Measurements from ENCODE around the gene PTGDS. TPM values are rescaled to one million over a fixed set of nuclear protein-coding genes. Genes with fewer than 3 reads are reported as not detected.
A peak's percentile ranks its signal among the peaks of the same experiment; 100 is the strongest.

The PTGDS gene
- polyA plus RNA-seq (2012; ENCODE audit: low read depth, missing spikeins): not detected

DNA sequence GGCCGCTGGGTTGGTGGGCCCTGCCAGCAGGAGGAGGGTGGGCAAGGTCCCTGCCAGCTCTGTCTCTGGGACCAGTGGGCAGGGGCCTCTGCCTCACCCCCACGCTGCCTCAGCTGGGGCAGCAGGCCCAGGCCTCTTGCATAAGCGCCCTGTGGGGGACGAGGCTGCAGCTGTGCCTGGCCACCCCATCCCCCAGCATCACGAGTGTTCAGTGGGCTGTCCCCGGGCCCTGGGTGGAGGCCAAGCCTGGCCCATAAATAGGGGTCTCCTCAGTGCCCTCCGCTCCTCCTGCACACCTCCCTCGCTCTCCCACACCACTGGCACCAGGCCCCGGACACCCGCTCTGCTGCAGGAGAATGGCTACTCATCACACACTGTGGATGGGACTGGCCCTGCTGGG is at the start of gene PTGDS:
TSS of gene PTGDS (plus strand) at position 282 of the 400 bp plus-strand sequence. CDS start at position 357, 75 bp downstream.
- TF ChIP-seq POLR2A (IDR thresholded peaks at IDR 0.05; ENCODE audit: low read depth, low read length): no peak
- TF ChIP-seq POU2F2 (IDR thresholded peaks at IDR 0.05; ENCODE audit: low read depth, low read length): no peak
- no peak for TF ChIP-seq TAF1 (IDR thresholded peaks at IDR 0.05; ENCODE audit: low read depth, low read length)
- no peak for TF ChIP-seq POLR2AphosphoS5 (IDR thresholded peaks at IDR 0.05; ENCODE audit: low read depth, low read length)
- no peak for TF ChIP-seq SPI1 (IDR thresholded peaks at IDR 0.05; ENCODE audit: low read depth, low read length)
- no peak for TF ChIP-seq PAX5 (IDR thresholded peaks at IDR 0.05; ENCODE audit: insufficient read depth, low read length, severe bottlenecking)
- no peak for DNase-seq (ENCODE audit: insufficient read length, low spot score)
- no peak for FAIRE-seq

DNA sequence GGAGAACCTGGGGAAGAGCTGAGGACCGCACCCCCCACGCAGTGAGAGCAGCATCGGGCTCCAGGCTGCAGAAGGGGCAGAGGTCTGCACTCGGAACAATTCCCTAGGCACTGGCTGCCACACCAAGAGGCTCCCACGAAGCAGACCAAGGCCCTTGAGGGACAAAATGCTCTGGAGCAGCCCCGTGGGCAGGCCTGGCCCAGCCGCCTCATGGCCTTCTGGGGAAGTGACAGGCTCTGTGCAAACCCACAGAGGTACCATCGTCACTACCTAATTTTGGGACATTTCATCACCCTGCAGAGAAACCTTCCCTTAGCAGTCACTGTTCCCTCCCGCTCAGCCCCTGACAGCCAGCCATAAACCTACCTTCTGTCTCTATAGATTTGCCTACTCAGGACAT is 48.7 kb upstream of the PTGDS start:
- TF ChIP-seq SPI1 (IDR thresholded peaks at IDR 0.05; ENCODE audit: low read depth, low read length) (no peak), TAF1 (IDR thresholded peaks at IDR 0.05; ENCODE audit: low read depth, low read length) (no peak), POU2F2 (IDR thresholded peaks at IDR 0.05; ENCODE audit: low read depth, low read length) (no peak), PAX5 (IDR thresholded peaks at IDR 0.05; ENCODE audit: insufficient read depth, low read length, severe bottlenecking) (no peak), POLR2AphosphoS5 (IDR thresholded peaks at IDR 0.05; ENCODE audit: low read depth, low read length) (0 out of 2 replicates have a peak, but pooled peaks have one; percentile 39), POLR2A (IDR thresholded peaks at IDR 0.05; ENCODE audit: low read depth, low read length) (no peak)
- FAIRE-seq: no peak
- no peak for DNase-seq (ENCODE audit: insufficient read length, low spot score)

DNA sequence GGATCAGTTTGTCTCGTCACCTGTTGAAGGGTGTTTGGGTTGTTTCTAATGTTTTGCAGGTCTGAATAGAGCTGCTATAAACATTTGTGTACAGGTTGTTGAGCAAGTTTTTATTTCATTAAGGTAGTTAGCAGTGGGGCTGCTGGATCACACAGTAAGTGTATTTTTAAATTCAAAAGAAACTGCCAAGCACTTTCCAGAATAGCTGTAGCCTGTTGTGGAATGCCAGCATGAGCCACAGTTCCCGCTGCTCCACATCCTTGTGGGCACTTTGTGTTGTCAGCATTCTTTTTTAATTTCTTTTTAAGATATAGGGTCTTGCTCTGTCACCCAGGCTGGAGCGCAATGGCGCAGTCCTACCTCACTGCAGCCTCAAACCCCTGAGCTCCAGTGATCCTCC is 47.3 kb upstream of the PTGDS start:
- no peak for DNase-seq (ENCODE audit: insufficient read length, low spot score)
- FAIRE-seq: no peak
- TF ChIP-seq SPI1 (IDR thresholded peaks at IDR 0.05; ENCODE audit: low read depth, low read length) (no peak), TAF1 (IDR thresholded peaks at IDR 0.05; ENCODE audit: low read depth, low read length) (no peak), POLR2A (IDR thresholded peaks at IDR 0.05; ENCODE audit: low read depth, low read length) (no peak), PAX5 (IDR thresholded peaks at IDR 0.05; ENCODE audit: insufficient read depth, low read length, severe bottlenecking) (no peak), POLR2AphosphoS5 (IDR thresholded peaks at IDR 0.05; ENCODE audit: low read depth, low read length) (no peak), POU2F2 (IDR thresholded peaks at IDR 0.05; ENCODE audit: low read depth, low read length) (no peak)

DNA sequence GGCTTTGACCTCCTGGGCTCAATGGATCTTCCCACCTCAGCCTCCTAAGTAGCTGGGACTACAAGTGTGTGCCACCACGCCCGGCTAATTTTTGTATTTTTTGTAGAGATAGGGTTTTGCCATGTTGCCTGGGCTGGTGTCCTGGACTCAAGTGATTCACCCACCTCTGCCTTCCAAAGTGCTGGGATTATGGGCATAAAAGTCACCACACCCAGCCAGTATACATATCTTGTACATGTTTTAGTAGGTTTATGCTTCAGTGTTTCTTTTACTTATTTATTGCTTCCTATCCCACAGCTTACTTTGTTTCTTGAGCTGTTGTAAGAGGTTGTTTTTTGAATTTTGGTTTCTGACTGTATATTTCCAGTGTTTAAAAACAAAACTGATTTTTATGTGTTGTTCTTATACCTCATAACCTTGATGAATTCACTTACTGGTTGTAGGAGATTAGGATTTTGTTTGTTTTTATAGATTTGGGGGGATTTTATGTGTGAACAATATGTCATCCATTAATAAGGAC is 45.6 kb upstream of the PTGDS start:
- TF ChIP-seq POLR2AphosphoS5 (IDR thresholded peaks at IDR 0.05; ENCODE audit: low read depth, low read length) (no peak), POLR2A (IDR thresholded peaks at IDR 0.05; ENCODE audit: low read depth, low read length) (no peak), TAF1 (IDR thresholded peaks at IDR 0.05; ENCODE audit: low read depth, low read length) (no peak), POU2F2 (IDR thresholded peaks at IDR 0.05; ENCODE audit: low read depth, low read length) (no peak), PAX5 (IDR thresholded peaks at IDR 0.05; ENCODE audit: insufficient read depth, low read length, severe bottlenecking) (no peak), SPI1 (IDR thresholded peaks at IDR 0.05; ENCODE audit: low read depth, low read length) (no peak)
- DNase-seq (ENCODE audit: insufficient read length, low spot score) (no peak), FAIRE-seq (no peak)

DNA sequence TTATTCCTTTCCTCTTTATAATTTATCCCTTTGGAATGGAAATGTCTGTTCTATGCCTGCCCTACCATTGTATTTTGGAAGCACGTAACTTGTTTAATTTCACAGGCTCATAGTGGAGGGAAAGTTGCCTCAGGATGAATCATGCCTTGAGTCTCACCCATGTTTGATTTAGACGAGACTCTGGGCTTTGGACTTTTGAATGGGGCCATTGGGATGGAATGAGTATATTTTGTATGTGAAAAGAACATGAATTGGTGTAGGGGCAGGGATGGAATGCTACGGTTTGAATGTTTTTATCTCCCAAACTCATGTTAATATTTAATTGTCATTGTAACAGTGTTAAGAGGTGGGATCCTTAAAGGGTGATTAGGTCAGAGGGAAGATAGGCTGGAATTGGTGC is 43.0 kb upstream of the PTGDS start:
- FAIRE-seq: no peak
- no peak for DNase-seq (ENCODE audit: insufficient read length, low spot score)
- TF ChIP-seq POU2F2 (IDR thresholded peaks at IDR 0.05; ENCODE audit: low read depth, low read length): no peak
- no peak for TF ChIP-seq TAF1 (IDR thresholded peaks at IDR 0.05; ENCODE audit: low read depth, low read length)
- TF ChIP-seq POLR2AphosphoS5 (IDR thresholded peaks at IDR 0.05; ENCODE audit: low read depth, low read length): no peak
- no peak for TF ChIP-seq PAX5 (IDR thresholded peaks at IDR 0.05; ENCODE audit: insufficient read depth, low read length, severe bottlenecking)
- TF ChIP-seq SPI1 (IDR thresholded peaks at IDR 0.05; ENCODE audit: low read depth, low read length): no peak
- no peak for TF ChIP-seq POLR2A (IDR thresholded peaks at IDR 0.05; ENCODE audit: low read depth, low read length)

DNA sequence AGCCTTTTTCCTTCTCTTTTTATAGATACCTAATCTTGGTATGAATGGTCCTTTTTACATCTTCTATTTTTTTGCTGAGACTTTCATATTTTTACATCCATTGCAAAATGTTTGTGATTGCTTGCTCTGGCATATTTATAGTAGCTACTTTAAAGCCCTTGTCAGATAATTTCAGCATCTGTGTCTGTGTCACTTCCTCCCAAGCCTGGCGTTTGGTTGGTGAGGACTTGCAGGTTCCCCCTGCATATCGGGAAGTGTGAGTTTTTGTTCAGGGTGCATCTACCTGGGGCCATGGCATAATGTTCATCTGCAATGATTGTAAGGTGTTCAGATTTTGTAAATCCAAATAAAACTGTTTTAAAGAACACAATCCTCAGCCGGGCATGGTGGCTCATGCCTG is 41.7 kb upstream of the PTGDS start:
- DNase-seq (ENCODE audit: insufficient read length, low spot score) (no peak), FAIRE-seq (no peak)
- TF ChIP-seq POLR2AphosphoS5 (IDR thresholded peaks at IDR 0.05; ENCODE audit: low read depth, low read length) (no peak), POU2F2 (IDR thresholded peaks at IDR 0.05; ENCODE audit: low read depth, low read length) (no peak), PAX5 (IDR thresholded peaks at IDR 0.05; ENCODE audit: insufficient read depth, low read length, severe bottlenecking) (no peak), SPI1 (IDR thresholded peaks at IDR 0.05; ENCODE audit: low read depth, low read length) (no peak), POLR2A (IDR thresholded peaks at IDR 0.05; ENCODE audit: low read depth, low read length) (no peak), TAF1 (IDR thresholded peaks at IDR 0.05; ENCODE audit: low read depth, low read length) (no peak)

DNA sequence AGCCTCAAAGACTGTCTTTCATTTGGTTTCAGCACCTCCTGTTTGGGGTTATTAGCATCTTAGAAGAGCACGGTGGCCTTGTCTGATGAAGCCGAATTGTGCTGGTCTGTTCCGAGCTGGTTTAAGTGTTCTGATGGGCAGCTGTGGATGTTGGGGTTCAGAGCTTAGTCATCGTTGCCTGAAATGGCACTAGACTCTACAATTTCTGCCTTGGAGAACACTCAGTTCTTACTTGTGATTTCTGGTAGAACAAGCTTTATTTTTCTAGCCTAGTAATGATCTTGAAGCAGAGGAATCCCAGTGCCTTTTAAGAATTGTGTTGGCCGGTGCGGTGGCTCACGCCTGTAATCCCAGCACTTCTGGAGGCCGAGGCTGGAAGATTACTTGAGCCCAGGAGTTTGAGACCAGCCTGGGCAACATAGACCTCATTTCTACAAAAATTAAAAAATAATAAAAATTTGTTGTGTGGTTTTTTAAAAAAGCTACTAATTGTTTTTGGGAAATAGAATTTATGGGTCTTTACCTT is 40.6 kb upstream of the PTGDS start:
- no peak for DNase-seq (ENCODE audit: insufficient read length, low spot score)
- TF ChIP-seq POLR2A (IDR thresholded peaks at IDR 0.05; ENCODE audit: low read depth, low read length) (no peak), PAX5 (IDR thresholded peaks at IDR 0.05; ENCODE audit: insufficient read depth, low read length, severe bottlenecking) (no peak), POLR2AphosphoS5 (IDR thresholded peaks at IDR 0.05; ENCODE audit: low read depth, low read length) (no peak), SPI1 (IDR thresholded peaks at IDR 0.05; ENCODE audit: low read depth, low read length) (no peak), TAF1 (IDR thresholded peaks at IDR 0.05; ENCODE audit: low read depth, low read length) (no peak)
- no peak for FAIRE-seq

DNA sequence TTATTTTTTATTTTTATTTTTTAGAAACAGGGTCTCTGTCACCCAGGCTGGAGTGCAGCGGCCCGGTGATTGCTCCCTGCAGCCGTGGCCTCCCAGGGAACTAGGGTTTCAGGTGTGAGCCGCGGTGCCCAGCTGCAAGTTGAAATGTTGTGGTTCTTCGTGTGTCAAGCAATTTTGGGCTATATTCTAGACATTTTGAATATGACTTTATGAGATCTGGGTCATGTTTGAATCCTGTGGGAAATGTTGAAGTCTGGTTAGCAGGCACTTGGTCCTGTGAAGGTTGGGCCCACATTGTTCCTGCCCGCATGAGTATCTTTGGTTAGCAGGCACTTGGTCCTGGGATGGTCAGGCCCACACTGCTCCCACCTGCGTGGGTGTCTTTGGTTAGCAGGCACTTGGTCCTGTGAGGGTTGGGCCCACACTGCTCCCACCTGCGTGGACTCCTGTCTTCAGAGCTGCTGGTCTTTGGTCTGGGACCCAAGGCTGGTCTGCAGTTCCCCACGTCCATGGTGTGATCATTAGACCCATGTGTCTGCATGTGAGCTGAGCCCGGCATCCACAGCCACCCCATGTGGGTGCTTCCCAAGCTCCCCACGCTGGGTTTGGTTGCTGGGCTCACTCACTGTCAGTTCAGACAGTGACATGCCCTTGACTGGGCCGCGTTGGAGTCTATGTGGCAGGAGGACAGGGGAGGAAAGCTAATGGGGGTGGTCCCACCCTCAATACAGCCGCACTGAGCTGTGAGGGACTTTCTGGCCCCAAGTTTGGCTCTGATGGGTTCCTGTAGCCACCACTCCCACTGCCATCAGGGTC is 39.9 kb upstream of the PTGDS start:
- DNase-seq (ENCODE audit: insufficient read length, low spot score): no peak
- TF ChIP-seq POU2F2 (IDR thresholded peaks at IDR 0.05; ENCODE audit: low read depth, low read length): no peak
- no peak for TF ChIP-seq TAF1 (IDR thresholded peaks at IDR 0.05; ENCODE audit: low read depth, low read length)
- no peak for TF ChIP-seq POLR2A (IDR thresholded peaks at IDR 0.05; ENCODE audit: low read depth, low read length)
- no peak for TF ChIP-seq SPI1 (IDR thresholded peaks at IDR 0.05; ENCODE audit: low read depth, low read length)
- TF ChIP-seq POLR2AphosphoS5 (IDR thresholded peaks at IDR 0.05; ENCODE audit: low read depth, low read length): no peak
- TF ChIP-seq PAX5 (IDR thresholded peaks at IDR 0.05; ENCODE audit: insufficient read depth, low read length, severe bottlenecking): no peak
- no peak for FAIRE-seq

DNA sequence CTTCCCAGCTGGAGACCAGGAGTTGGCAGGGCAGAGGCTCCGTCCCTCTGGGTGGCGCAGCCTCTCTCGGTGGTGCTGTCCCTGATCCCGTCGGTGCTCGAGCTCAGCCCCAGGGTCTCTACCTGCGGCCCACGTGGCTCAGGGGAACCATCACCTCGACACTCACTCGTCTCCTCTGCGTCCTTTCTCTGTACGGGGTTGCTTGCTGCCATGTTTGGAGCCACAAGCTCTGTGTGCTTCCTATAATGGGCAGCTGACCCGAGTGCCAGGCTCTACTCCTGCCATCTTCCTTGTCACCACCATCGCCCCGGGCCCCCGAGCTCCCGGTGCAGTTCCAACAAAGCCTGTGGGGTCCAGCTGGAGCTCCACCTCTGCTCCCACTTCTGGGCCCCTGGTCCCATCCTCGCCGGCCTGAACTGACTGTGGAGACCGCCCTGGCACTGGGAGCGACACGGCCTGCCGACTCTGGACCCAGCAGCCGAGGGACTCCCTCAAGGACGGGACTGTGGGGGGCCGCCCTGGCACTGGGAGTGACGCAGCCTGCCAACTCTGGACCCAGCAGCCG is 37.8 kb upstream of the PTGDS start:
- TF ChIP-seq POU2F2 (IDR thresholded peaks at IDR 0.05; ENCODE audit: low read depth, low read length) (no peak), POLR2AphosphoS5 (IDR thresholded peaks at IDR 0.05; ENCODE audit: low read depth, low read length) (no peak), SPI1 (IDR thresholded peaks at IDR 0.05; ENCODE audit: low read depth, low read length) (no peak), PAX5 (IDR thresholded peaks at IDR 0.05; ENCODE audit: insufficient read depth, low read length, severe bottlenecking) (no peak), TAF1 (IDR thresholded peaks at IDR 0.05; ENCODE audit: low read depth, low read length) (no peak), POLR2A (IDR thresholded peaks at IDR 0.05; ENCODE audit: low read depth, low read length) (no peak)
- DNase-seq (ENCODE audit: insufficient read length, low spot score): no peak
- no peak for FAIRE-seq

All from GM12891 (cell line).